ENCODE data around the gene RNF227.
"Not testable (repeated sequence)": the region's sequence is repeated elsewhere in the genome, so short reads cannot be mapped to it uniquely, and the experiment has no call there.

The RNF227 gene

DNA sequence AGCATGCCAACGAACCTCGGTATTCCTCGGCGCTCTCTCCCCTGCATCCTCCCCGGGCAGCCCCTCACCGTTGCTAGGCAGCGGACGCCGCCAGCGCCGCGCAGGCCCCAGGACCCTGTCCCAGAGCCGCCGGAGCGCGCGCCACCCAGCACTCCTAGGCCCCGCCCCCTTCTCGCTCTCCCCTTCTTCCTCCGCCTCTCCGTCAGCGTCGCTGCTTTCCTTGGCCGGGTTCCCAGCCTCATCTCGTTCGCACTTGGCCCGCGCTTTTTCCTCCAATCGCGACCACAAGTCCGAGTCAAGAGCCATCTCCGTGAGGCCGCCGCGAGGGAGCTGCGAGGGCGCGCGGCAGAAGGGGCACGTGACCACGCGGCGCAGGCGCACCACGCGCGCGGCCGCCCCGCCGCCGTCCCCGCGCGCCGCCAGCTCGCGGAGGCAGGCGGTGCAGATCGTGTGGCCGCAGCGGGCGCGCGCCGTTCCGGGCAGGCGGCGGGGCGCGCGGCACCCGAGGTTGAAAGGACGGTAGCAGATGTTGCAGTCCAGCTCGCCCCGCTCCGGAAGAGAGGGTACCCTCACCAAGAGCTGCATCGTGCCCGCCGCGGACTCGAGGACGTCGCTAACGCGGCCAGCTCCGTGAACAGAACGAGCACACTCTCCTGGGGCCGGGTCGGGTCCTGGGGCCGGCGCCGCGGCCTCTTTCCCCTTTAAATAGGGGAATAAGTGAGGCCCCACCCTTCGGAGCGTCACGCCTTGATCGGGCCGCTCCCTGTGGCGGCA lies at the start of gene RNF227:
Gene RNF227, minus strand, starts transcription at position 679 of the 774 bp plus-strand sequence. Its CDS starts 94 bp downstream, at position 585.
- H3K36me3 Mint-ChIP-seq (ENCODE audit: insufficient read depth), result peaks cover 10% of the 10 kb centered on the region
- peak within 1 kb of the TSS; percentile 86 for H3K4me3 Mint-ChIP-seq
- peaks cover 21% of the 10 kb centered on the region for H3K4me1 Mint-ChIP-seq
- no peaks in the 10 kb centered on the region for H3K27me3 Mint-ChIP-seq
- H3K9me3 Mint-ChIP-seq, result no peaks in the 10 kb centered on the region
- ATAC-seq (replicated peaks; ENCODE audit: extremely low read depth, poor library complexity, severe bottlenecking) (peak; percentile 82), DNase-seq (ENCODE audit: low spot score in 2 of 2) (peak; percentile 71 to 75)
- peak within 1 kb of the TSS; percentile 89 for H3K27ac Mint-ChIP-seq (ENCODE audit: low read depth)

DNA sequence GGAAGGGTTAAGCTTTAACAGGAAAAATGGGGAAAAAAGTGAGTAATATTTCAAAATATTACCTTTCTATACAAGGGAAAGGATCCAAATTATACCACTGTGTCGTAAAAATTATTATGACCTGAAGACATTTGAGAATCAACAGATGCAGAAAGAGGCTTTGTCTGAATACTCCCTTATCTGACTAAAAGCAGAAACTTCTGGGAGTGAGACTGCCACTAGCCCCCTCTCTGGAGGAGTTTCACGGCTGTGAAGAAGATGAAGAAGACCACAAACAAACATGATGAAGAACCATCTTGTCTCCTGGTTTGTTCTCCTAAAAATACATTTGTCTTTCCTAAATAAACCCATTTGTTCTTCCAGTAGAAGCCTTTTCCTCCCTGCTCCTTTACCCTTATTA lies 45.3 kb upstream of the RNF227 start:
- Mint-ChIP-seq H3K27me3 (peaks cover 25% of the 10 kb centered on the region), H3K4me3 (no peak overlapping the region), H3K9me3 (no peaks in the 10 kb centered on the region), H3K36me3 (ENCODE audit: insufficient read depth) (no peaks in the 10 kb centered on the region), H3K4me1 (no peaks in the 10 kb centered on the region), H3K27ac (ENCODE audit: low read depth) (no peak overlapping the region)
- ATAC-seq (replicated peaks; ENCODE audit: extremely low read depth, poor library complexity, severe bottlenecking) (no peak), DNase-seq (ENCODE audit: low spot score in 2 of 2) (no peak)

GRCh38 chr17:7959503-7960253 lies 43.6 kb upstream of the RNF227 start:
- ATAC-seq (replicated peaks; ENCODE audit: extremely low read depth, poor library complexity, severe bottlenecking), result no peak
- no peak for DNase-seq (ENCODE audit: low spot score in 2 of 2)
- no peak overlapping the region for H3K27ac Mint-ChIP-seq (ENCODE audit: low read depth)
- H3K4me1 Mint-ChIP-seq, result no peaks in the 10 kb centered on the region
- no peaks in the 10 kb centered on the region for H3K9me3 Mint-ChIP-seq
- H3K4me3 Mint-ChIP-seq, result no peak overlapping the region
- H3K27me3 Mint-ChIP-seq, result peaks cover 24% of the 10 kb centered on the region
- H3K36me3 Mint-ChIP-seq (ENCODE audit: insufficient read depth), result no peaks in the 10 kb centered on the region

DNA sequence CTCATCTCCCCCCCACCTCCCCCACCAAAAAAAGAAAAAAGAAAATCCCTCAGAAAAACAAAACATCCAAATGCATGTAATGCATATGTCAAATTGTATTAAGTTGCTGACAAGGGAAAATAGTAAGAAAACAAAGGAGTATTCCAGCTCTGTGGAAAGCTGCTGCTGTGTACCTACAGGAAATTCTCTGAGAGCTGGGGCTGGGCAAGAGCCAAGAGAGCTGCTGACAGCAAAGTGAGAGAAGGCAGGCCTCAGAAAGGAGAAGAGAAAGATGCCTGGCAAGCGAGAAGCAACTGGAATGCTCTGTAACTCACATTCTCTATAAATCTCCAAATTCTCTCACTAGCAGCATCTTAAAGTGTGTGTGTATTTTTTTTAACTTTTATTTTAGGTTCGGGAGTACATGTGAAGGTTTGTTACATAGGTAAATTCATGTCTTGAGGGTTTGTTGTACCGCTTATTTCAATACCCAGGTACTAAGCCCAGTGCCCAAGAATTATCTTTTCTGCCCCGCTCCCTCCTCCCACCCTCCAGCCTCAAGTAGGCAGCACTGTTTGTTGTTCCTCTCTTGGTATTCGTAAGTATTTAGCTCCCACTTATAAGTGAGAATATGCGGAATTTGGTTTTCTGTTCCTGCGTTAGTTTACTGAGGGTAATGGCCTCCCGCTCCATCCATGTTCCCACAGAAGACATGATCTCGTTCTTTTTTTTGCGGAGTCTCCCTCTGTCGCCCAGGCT lies 40.3 kb upstream of the RNF227 start:
- DNase-seq (ENCODE audit: low spot score in 2 of 2) (no peak), ATAC-seq (replicated peaks; ENCODE audit: extremely low read depth, poor library complexity, severe bottlenecking) (no peak)
- Mint-ChIP-seq H3K27me3 (peaks cover 17% of the 10 kb centered on the region), H3K4me3 (no peak overlapping the region), H3K27ac (ENCODE audit: low read depth) (no peak overlapping the region), H3K4me1 (peaks cover 3% of the 10 kb centered on the region), H3K9me3 (no peaks in the 10 kb centered on the region), H3K36me3 (ENCODE audit: insufficient read depth) (peaks cover under 1% of the 10 kb centered on the region)

GRCh38 chr17:7955414-7956227 lies 39.5 kb upstream of the RNF227 start:
- H3K27ac Mint-ChIP-seq (ENCODE audit: low read depth), result no peak overlapping the region
- peaks cover 5% of the 10 kb centered on the region for H3K4me1 Mint-ChIP-seq
- DNase-seq (ENCODE audit: low spot score in 2 of 2) (no peak), ATAC-seq (replicated peaks; ENCODE audit: extremely low read depth, poor library complexity, severe bottlenecking) (no peak)
- H3K27me3 Mint-ChIP-seq, result peaks cover 9% of the 10 kb centered on the region
- no peak overlapping the region for H3K4me3 Mint-ChIP-seq
- H3K9me3 Mint-ChIP-seq, result no peaks in the 10 kb centered on the region
- H3K36me3 Mint-ChIP-seq (ENCODE audit: insufficient read depth), result peaks cover 1% of the 10 kb centered on the region

- DNase-seq (ENCODE audit: low spot score in 2 of 2); H3K27ac Mint-ChIP-seq (ENCODE audit: low read depth); H3K27me3 Mint-ChIP-seq; H3K4me3 Mint-ChIP-seq; H3K9me3 Mint-ChIP-seq; H3K36me3 Mint-ChIP-seq (ENCODE audit: insufficient read depth); ATAC-seq (replicated peaks; ENCODE audit: extremely low read depth, poor library complexity, severe bottlenecking); H3K4me1 Mint-ChIP-seq: not testable (repeated sequence)
These were observed 37.2 kb upstream of the RNF227 start for GRCh38 chr17:7953266-7953665.

DNA sequence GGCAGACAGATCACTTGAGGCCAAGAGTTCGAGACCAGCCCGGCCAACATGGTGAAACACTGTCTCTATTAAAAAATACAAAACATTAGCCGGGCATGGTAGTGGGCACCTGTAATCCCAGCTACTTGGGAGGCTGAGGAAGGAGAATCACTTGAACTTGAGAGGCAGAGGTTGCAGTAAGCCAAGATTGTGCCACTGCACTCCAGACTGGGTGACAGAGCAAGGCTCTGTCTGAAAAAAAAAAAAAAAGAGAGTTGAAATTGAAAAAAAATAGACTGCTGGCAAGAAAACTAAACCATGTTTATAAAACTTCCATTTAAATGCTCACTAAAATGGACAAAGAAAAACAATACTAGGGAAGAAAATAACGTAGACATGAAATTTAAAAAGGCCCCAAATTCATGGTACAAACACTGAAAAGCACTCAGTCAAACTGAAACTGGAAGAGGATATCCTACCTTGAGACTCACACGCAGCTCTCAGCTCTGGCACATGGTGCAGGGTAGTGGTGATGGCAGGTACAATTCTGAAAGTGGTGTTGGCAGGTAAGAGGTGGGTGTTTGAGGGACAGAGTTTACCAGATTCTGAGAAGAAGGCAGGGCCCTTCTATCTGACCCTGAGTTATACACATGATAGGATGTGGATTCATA lies 35.2 kb upstream of the RNF227 start:
- H3K4me1 Mint-ChIP-seq, result peaks cover 5% of the 10 kb centered on the region
- H3K27me3 Mint-ChIP-seq, result no peaks in the 10 kb centered on the region
- no peak overlapping the region for H3K4me3 Mint-ChIP-seq
- H3K9me3 Mint-ChIP-seq, result no peaks in the 10 kb centered on the region
- peak overlapping the region; percentile 35 for H3K27ac Mint-ChIP-seq (ENCODE audit: low read depth)
- DNase-seq (ENCODE audit: low spot score in 2 of 2) (no peak), ATAC-seq (replicated peaks; ENCODE audit: extremely low read depth, poor library complexity, severe bottlenecking) (peak; percentile 54)
- H3K36me3 Mint-ChIP-seq (ENCODE audit: insufficient read depth), result peaks cover 16% of the 10 kb centered on the region

- H3K4me1 Mint-ChIP-seq, result peaks cover 5% of the 10 kb centered on the region
- H3K36me3 Mint-ChIP-seq (ENCODE audit: insufficient read depth), result peaks cover 19% of the 10 kb centered on the region
- no peak overlapping the region for H3K4me3 Mint-ChIP-seq
- no peak overlapping the region for H3K27ac Mint-ChIP-seq (ENCODE audit: low read depth)
- ATAC-seq (replicated peaks; ENCODE audit: extremely low read depth, poor library complexity, severe bottlenecking) (no peak), DNase-seq (ENCODE audit: low spot score in 2 of 2) (no peak)
- no peaks in the 10 kb centered on the region for H3K27me3 Mint-ChIP-seq
- H3K9me3 Mint-ChIP-seq, result no peaks in the 10 kb centered on the region
These were observed 34.5 kb upstream of the RNF227 start for GRCh38 chr17:7950578-7950977.

- ATAC-seq (replicated peaks; ENCODE audit: extremely low read depth, poor library complexity, severe bottlenecking) (no peak), DNase-seq (ENCODE audit: low spot score in 2 of 2) (no peak)
- Mint-ChIP-seq H3K9me3 (no peaks in the 10 kb centered on the region), H3K27ac (ENCODE audit: low read depth) (no peak overlapping the region), H3K4me3 (no peak overlapping the region), H3K27me3 (no peaks in the 10 kb centered on the region), H3K4me1 (peaks cover 5% of the 10 kb centered on the region), H3K36me3 (ENCODE audit: insufficient read depth) (peaks cover 32% of the 10 kb centered on the region)
These were observed 31.6 kb upstream of the RNF227 start for GRCh38 chr17:7947651-7948050.

DNA sequence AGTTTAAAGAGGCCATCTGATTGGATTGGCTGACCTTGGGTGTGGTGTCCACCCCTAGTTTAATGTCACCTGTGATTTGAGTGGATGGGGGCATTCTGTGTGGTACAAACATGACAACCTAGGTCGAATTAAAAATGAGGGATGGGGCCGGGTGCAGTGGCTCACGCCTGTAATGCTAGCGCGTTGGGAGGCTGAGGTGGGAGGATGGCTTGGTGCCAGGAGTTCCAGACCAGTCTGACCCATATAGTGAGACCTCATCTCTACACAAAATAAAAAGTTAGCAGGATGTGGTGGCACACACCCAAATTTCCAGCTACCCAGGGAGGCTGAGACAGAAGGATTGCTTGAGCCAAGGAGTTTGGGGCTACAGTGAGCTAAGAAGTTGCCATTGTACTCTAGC lies 30.4 kb upstream of the RNF227 start:
- DNase-seq (ENCODE audit: low spot score in 2 of 2) (no peak), ATAC-seq (replicated peaks; ENCODE audit: extremely low read depth, poor library complexity, severe bottlenecking) (no peak)
- no peak overlapping the region for H3K4me3 Mint-ChIP-seq
- no peak overlapping the region for H3K27ac Mint-ChIP-seq (ENCODE audit: low read depth)
- H3K27me3 Mint-ChIP-seq, result no peaks in the 10 kb centered on the region
- peaks cover 3% of the 10 kb centered on the region for H3K4me1 Mint-ChIP-seq
- peaks cover 34% of the 10 kb centered on the region for H3K36me3 Mint-ChIP-seq (ENCODE audit: insufficient read depth)
- no peaks in the 10 kb centered on the region for H3K9me3 Mint-ChIP-seq

DNA sequence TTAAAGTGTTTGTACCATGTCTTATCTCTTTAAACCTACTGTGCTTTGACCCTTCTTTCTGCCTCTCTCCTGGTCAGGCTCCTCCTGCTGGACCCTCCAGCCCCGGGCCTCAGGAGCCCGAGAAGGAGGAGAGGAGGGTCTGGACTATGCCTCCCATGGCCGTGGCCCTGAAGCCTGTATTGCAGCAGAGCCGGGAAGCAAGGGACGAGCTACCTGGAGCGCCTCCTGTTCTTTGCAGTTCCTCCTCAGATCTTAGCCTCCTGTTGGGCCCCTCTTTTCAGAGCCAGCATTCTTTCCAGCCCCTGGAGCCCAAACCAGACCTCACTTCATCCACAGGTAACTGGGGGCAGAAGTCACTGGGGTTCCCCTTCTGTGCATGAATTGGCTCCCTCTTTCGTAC lies 29.6 kb upstream of the RNF227 start:
- peaks cover 37% of the 10 kb centered on the region for H3K36me3 Mint-ChIP-seq (ENCODE audit: insufficient read depth)
- ATAC-seq (replicated peaks; ENCODE audit: extremely low read depth, poor library complexity, severe bottlenecking) (no peak), DNase-seq (ENCODE audit: low spot score in 2 of 2) (no peak)
- no peak overlapping the region for H3K27ac Mint-ChIP-seq (ENCODE audit: low read depth)
- no peaks in the 10 kb centered on the region for H3K9me3 Mint-ChIP-seq
- no peaks in the 10 kb centered on the region for H3K27me3 Mint-ChIP-seq
- H3K4me3 Mint-ChIP-seq, result no peak overlapping the region
- H3K4me1 Mint-ChIP-seq, result no peaks in the 10 kb centered on the region

DNA sequence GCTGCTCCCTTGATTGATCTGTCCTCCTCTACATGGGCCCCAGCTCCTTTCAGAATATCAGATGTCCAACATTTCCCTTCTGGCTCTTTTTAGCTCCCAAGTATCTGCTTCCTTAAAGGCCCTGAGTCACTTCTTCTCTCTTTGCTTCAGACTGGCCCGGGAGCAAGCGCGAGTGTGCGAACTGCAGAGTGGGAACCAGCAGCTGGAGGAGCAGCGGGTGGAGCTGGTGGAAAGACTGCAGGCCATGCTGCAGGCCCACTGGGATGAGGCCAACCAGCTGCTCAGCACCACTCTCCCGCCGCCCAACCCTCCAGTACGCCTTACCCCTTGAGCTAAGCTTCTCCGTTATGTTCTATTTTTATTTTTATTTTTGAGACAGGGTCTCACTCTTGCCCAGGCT lies 28.2 kb upstream of the RNF227 start:
- no peak for ATAC-seq (replicated peaks; ENCODE audit: extremely low read depth, poor library complexity, severe bottlenecking)
- Mint-ChIP-seq H3K27ac (ENCODE audit: low read depth) (no peak overlapping the region), H3K9me3 (no peaks in the 10 kb centered on the region), H3K4me3 (no peak overlapping the region), H3K4me1 (no peaks in the 10 kb centered on the region), H3K36me3 (ENCODE audit: insufficient read depth) (peaks cover 38% of the 10 kb centered on the region), H3K27me3 (no peaks in the 10 kb centered on the region)
- no peak for DNase-seq (ENCODE audit: low spot score in 2 of 2)
